B cell (primary cell): ENCODE data around the gene DUSP14. TPM values are rescaled to one million over a fixed set of nuclear protein-coding genes. Genes with fewer than 3 reads are reported as not detected.

ENCODE experiments used
- ATAC-seq: fragments of 200-7000 bp; cut with Tn5 transposase; one replicate; pipeline ENCODE4 v1.10.0; 2021; ENCODE audit warnings: low read depth, mild to moderate bottlenecking, moderate number of reproducible peaks, moderate library complexity
- CTCF ChIA-PET: fragments of 350-600 bp; sonication (Branson Sonifier 250); formaldehyde crosslinking; loops from one replicate; lab custom pipeline; 2021; ENCODE audit warnings: antibody characterized with exemption, inconsistent platforms; lab: Charles Lee
- POLR2A ChIA-PET: fragments of 350-600 bp; sonication (Branson Sonifier 250); formaldehyde crosslinking; loops from one replicate; lab custom pipeline; 2021; ENCODE audit warnings: antibody characterized with exemption; lab: Charles Lee
- DNase-seq: peaks from one replicate; pipeline ENCODE4 v3.0.0; 2013
- H2AFZ ChIP-seq: 2 replicates; pipeline ENCODE4 v1.6.1; 2012; ENCODE audit warnings: mild to moderate bottlenecking, low read depth, low read length; ENCODE audit not compliant: insufficient read depth, poor library complexity, severe bottlenecking
- H3K27ac ChIP-seq, 2 donors: 1 replicate in 1 of 2; 2 replicates in 1 of 2; pipeline ENCODE4 v1.5.1; 2012 to 2013; ENCODE audit warnings: low read length in 2 of 2, mild to moderate bottlenecking in 2 of 2, moderate library complexity in 1 of 2
- H3K27me3 ChIP-seq, 4 experiments: fragments of 200-600 bp in 1 of 4; sonication (generic) in 1 of 4; replicated peaks in 1 of 4; 1 replicate in 2 of 4; 2 replicates in 2 of 4; pipeline versions ENCODE4 v1.6.1 to v1.7.0; 2013 to 2016; ENCODE audit warnings: low read length in 3 of 4, mild to moderate bottlenecking in 2 of 4, mixed read lengths in 1 of 4, moderate library complexity in 1 of 4; ENCODE audit not compliant: insufficient read depth in 4 of 4, control insufficient read depth in 3 of 4; ENCODE audit errors: control extremely low read depth in 1 of 4
- H3K36me3 ChIP-seq, 2 experiments: replicated peaks in 1 of 2; 1 replicate in 1 of 2; 2 replicates in 1 of 2; pipeline versions ENCODE4 v1.6.1 to v1.7.1; 2013; ENCODE audit warnings: low read length in 1 of 2; ENCODE audit not compliant: insufficient read depth in 2 of 2, control insufficient read depth in 1 of 2; ENCODE audit errors: control extremely low read depth in 1 of 2, extremely low read depth in 1 of 2
- H3K4me1 ChIP-seq, 2 donors: fragments of 200-600 bp in 1 of 2; sonication (generic) in 1 of 2; 1 replicate in 1 of 2; 2 replicates in 1 of 2; pipeline versions ENCODE4 v1.5.1 to v1.6.1; 2013 to 2017; ENCODE audit warnings: low read length in 2 of 2; ENCODE audit not compliant: control insufficient read depth in 2 of 2, insufficient read depth in 2 of 2
- H3K4me2 ChIP-seq: replicated peaks from 2 replicates; pipeline ENCODE3; 2012; ENCODE audit warnings: mild to moderate bottlenecking, low read depth, low read length; ENCODE audit not compliant: poor library complexity, severe bottlenecking
- H3K4me3 ChIP-seq, 5 experiments: fragments of 200-600 bp in 1 of 5; sonication (generic) in 1 of 5; 1 replicate in 3 of 5; 2 replicates in 2 of 5; pipeline versions ENCODE4 v1.5.1 to v1.7.0; 2011 to 2016; ENCODE audit warnings: low read length in 4 of 5, mild to moderate bottlenecking in 4 of 5, low read depth in 2 of 5, control low read depth in 1 of 5, moderate library complexity in 1 of 5; ENCODE audit not compliant: insufficient read depth in 1 of 5; ENCODE audit errors: control extremely low read depth in 1 of 5, extremely low read depth in 1 of 5
- H3K79me2 ChIP-seq: fragments of 200-600 bp; sonication (generic); one replicate; pipeline ENCODE4 v1.6.0; 2016; ENCODE audit warnings: low read length; ENCODE audit not compliant: control insufficient read depth, insufficient read depth
- H3K9ac ChIP-seq: fragments of 200-600 bp; sonication (generic); 2 replicates; pipeline ENCODE4 v1.6.1; 2017; ENCODE audit warnings: mild to moderate bottlenecking, low read length, moderate library complexity
- H3K9me3 ChIP-seq, 3 donors: one replicate each; pipeline versions ENCODE4 v1.6.1 to v1.7.1; 2013; ENCODE audit warnings: low read length in 2 of 3; ENCODE audit not compliant: control insufficient read depth in 2 of 3, insufficient read depth in 1 of 3; ENCODE audit errors: control extremely low read depth in 1 of 3
- H4K20me1 ChIP-seq: 2 replicates; pipeline ENCODE4 v1.6.0; 2012; ENCODE audit warnings: mild to moderate bottlenecking, low read length; ENCODE audit not compliant: insufficient read depth, control insufficient read depth, poor library complexity, severe bottlenecking
- H3K27ac Mint-ChIP-seq: one replicate; pipeline ENCODE4 v1.8.0; 2021; ENCODE audit warnings: mixed read lengths
- H3K27me3 Mint-ChIP-seq: one replicate; pipeline ENCODE4 v1.8.0; 2021; ENCODE audit warnings: mixed read lengths
- H3K4me1 Mint-ChIP-seq: one replicate; pipeline ENCODE4 v1.8.0; 2021; ENCODE audit warnings: mixed read lengths
- H3K4me3 Mint-ChIP-seq: one replicate; pipeline ENCODE4 v1.8.0; 2021; ENCODE audit warnings: mixed read lengths
- H3K9me3 Mint-ChIP-seq: one replicate; pipeline ENCODE4 v1.8.0; 2022; ENCODE audit warnings: mixed read lengths; ENCODE audit not compliant: insufficient read depth
- EZH2 ChIP-seq: IDR thresholded peaks from 2 replicates; pipeline ENCODE4 v1.6.1; 2012; ENCODE audit warnings: borderline replicate concordance, low read depth, mild to moderate bottlenecking, moderate library complexity, low read length; ENCODE audit not compliant: insufficient read depth, poor library complexity, severe bottlenecking
- WGBS: methylation state at CpG from one replicate; pipeline ENCODE4 v1.1.5; 2013; ENCODE audit warnings: missing lambda C conversion rate; ENCODE audit not compliant: insufficient coverage; 5-methylcytosine and 5-hydroxymethylcytosine counted together
- intact Hi-C: fragments of 100-400 bp; cut with micrococcal nuclease; formaldehyde crosslinking; loops from one replicate; pipeline ENCODE4 v1.10.0; 2022
- polyA plus RNA-seq: library from polyadenylated mRNA; depleted of rRNA; stranded (reverse); fragments of >200 nt; gene quantifications from 2 replicates; pipeline ENCODE4 v1.2.3, GENCODE V29; 2012
- total RNA-seq, 2 donors: library from RNA; stranded (reverse); fragments of 120-200 nt in 1 of 2; gene quantifications; 1 replicate in 1 of 2; 2 replicates in 1 of 2; pipeline versions ENCODE4 v1.2.3 to v1.2.4, GENCODE V29; 2013 to 2022
- TF ChIP-seq, protein P1 (sequence below): fragments of 200-600 bp; IDR thresholded peaks from one replicate; pipeline ENCODE4 v1.8.0; 2022; ENCODE audit warnings: antibody characterized with exemption, mild to moderate bottlenecking

DUSP14 gene
- total and polyA plus RNA-seq, 2 donors (not counting 1 experiment from before 2014, with no cell fraction given), result 3.1 to 5.1 TPM

DNA sequence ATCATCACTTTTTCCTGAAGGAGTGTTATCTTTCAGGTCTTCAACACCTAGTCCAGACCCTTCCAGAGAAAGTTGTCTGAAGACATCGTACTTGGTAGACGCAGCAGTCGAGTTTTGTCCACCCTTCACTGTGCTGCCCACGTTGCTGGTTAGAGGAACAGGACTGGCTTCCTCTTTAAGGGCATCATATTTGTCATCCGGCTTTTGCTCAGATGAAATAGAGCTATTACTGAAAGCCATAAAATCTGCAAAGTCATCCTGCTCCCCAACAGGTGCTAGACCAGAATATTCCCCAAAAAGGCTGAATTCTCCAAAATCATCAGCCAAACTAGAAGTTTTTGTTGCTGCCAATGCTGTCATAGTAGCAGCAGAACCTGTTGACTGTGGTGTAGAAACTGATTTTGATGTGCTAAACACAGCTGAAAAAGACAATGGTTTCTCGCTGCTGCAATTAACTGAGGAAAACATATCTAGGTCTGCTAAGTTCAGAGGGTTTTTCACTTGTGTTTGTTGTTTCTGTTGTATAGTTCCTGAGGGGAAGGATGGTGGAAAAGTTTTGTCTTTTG is 63.8 kb downstream of the DUSP14 start:
- Mint-ChIP-seq H3K27ac (no peak overlapping the region), H3K9me3 (no peaks in the 10 kb centered on the region), H3K27me3 (no peaks in the 10 kb centered on the region), H3K4me1 (peaks cover 21% of the 10 kb centered on the region), H3K4me3 (no peak overlapping the region)
- ChIA-PET CTCF (interaction anchor here (1.0 kb wide), 1 partner anchor 262 kb away, joined by 4 read pairs; no protein-coding TSS in a partner anchor), POLR2A (no interaction called here)
- Histone ChIP-seq H3K9ac (no peak overlapping the region), H4K20me1 (peaks cover 34% of the 10 kb centered on the region), H3K4me1 (peaks cover 0 to 3% of the 10 kb centered on the region in 2 donors), H3K4me2 (no peak overlapping the region), H3K79me2 (peaks cover 42% of the 10 kb centered on the region), H2AFZ (no peak overlapping the region), H3K9me3 (no peaks in the 10 kb centered on the region), H3K27ac (no peak overlapping the region), H3K4me3 (no peak overlapping the region), H3K36me3 (peaks cover 1 to 39% of the 10 kb centered on the region in 2 experiments), H3K27me3 (no peaks in the 10 kb centered on the region)
- intact Hi-C loops, result no loop called here
- no peak for ATAC-seq
- DNase-seq, result no peak
- 65% methylated on average over 5 of the region's 6 CpGs for WGBS
- TF ChIP-seq EZH2, result no peak
- TF ChIP-seq, protein P1, sequence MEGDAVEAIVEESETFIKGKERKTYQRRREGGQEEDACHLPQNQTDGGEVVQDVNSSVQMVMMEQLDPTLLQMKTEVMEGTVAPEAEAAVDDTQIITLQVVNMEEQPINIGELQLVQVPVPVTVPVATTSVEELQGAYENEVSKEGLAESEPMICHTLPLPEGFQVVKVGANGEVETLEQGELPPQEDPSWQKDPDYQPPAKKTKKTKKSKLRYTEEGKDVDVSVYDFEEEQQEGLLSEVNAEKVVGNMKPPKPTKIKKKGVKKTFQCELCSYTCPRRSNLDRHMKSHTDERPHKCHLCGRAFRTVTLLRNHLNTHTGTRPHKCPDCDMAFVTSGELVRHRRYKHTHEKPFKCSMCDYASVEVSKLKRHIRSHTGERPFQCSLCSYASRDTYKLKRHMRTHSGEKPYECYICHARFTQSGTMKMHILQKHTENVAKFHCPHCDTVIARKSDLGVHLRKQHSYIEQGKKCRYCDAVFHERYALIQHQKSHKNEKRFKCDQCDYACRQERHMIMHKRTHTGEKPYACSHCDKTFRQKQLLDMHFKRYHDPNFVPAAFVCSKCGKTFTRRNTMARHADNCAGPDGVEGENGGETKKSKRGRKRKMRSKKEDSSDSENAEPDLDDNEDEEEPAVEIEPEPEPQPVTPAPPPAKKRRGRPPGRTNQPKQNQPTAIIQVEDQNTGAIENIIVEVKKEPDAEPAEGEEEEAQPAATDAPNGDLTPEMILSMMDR, result no peak

DNA sequence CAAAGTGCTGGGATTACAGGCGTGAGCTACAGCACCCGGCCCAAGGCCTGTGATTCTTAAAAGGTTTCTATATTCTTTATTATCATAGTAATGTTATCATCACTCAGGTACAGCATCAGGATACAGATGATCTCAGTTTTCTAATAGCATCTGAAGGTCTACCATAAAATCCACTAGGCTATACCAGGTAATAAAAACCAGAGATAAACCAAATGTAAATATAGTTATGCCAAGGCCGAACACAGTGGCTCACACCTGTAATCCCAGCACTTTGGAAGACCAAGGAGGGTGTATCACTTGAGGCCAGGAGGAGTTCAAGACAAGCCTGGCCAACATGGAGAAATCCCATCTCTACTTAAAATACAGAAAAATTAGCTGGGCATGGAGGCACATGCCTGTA is 65.7 kb downstream of the DUSP14 start:
- CTCF ChIA-PET, result no interaction called here
- Mint-ChIP-seq H3K4me3 (no peak overlapping the region), H3K27ac (no peak overlapping the region), H3K9me3 (no peaks in the 10 kb centered on the region), H3K4me1 (peaks cover 19% of the 10 kb centered on the region), H3K27me3 (no peaks in the 10 kb centered on the region)
- WGBS, result no CpG with 5 or more reads among the region's 3 CpGs
- Histone ChIP-seq H3K9me3 (no peaks in the 10 kb centered on the region), H3K4me2 (no peak overlapping the region), H3K27ac (no peak overlapping the region), H3K79me2 (peaks cover 28% of the 10 kb centered on the region), H3K36me3 (peaks cover 4 to 54% of the 10 kb centered on the region in 2 experiments), H3K9ac (no peak overlapping the region), H3K4me3 (no peak overlapping the region), H3K4me1 (peaks cover 0 to 2% of the 10 kb centered on the region in 2 donors), H4K20me1 (peaks cover 18% of the 10 kb centered on the region), H3K27me3 (no peaks in the 10 kb centered on the region), H2AFZ (no peak overlapping the region)
- POLR2A ChIA-PET, result no interaction called here
- no peak for ATAC-seq
- TF ChIP-seq, protein P1, result no peak
- TF ChIP-seq EZH2, result no peak
- intact Hi-C loops, result no loop called here
- no peak for DNase-seq
